HL-60 (cell line): Measurements from ENCODE around the gene SCFD1.
"Not testable (repeated sequence)": the region's sequence is repeated elsewhere in the genome, so short reads cannot be mapped to it uniquely, and the experiment has no call there.

Experiments used
- POLR2AphosphoS5 ChIP-seq: IDR thresholded peaks from 2 replicates; pipeline ENCODE4 v1.6.1; 2012; ENCODE audit warnings: low read depth
- TF ChIP-seq, protein P1 (sequence below): IDR thresholded peaks from one replicate; pipeline ENCODE4 v1.5.1; 2011; ENCODE audit warnings: low read length, control low read depth, inconsistent platforms; ENCODE audit not compliant: insufficient read depth
- TF ChIP-seq, protein P2 (sequence below): IDR thresholded peaks from 2 replicates; pipeline ENCODE4 v1.6.1; 2012; ENCODE audit warnings: low read depth; ENCODE audit not compliant: insufficient replicate concordance

DNA sequence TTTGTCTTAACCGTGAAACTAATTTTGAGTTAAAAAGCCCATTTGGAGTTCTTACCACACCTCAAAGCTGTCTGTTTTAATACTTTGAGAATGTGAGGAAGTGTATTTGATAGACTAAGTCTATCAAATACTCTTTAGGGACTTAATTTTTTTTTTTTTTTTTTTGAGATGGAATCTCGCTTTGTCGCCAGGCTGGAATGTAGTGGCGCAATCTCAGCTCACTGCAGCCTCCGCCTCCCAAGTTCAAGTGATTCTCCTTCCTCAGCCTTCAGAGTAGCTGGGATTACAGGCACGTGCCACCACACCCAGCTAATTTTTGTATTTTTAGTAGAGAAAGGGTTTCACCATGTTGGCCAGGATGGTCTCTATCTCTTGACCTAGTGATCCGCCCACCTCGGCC, 7.3 kb downstream of the SCFD1 start:
- TF ChIP-seq, protein P1, sequence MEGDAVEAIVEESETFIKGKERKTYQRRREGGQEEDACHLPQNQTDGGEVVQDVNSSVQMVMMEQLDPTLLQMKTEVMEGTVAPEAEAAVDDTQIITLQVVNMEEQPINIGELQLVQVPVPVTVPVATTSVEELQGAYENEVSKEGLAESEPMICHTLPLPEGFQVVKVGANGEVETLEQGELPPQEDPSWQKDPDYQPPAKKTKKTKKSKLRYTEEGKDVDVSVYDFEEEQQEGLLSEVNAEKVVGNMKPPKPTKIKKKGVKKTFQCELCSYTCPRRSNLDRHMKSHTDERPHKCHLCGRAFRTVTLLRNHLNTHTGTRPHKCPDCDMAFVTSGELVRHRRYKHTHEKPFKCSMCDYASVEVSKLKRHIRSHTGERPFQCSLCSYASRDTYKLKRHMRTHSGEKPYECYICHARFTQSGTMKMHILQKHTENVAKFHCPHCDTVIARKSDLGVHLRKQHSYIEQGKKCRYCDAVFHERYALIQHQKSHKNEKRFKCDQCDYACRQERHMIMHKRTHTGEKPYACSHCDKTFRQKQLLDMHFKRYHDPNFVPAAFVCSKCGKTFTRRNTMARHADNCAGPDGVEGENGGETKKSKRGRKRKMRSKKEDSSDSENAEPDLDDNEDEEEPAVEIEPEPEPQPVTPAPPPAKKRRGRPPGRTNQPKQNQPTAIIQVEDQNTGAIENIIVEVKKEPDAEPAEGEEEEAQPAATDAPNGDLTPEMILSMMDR, result not testable (repeated sequence)
- not testable (repeated sequence) for TF ChIP-seq POLR2AphosphoS5
- TF ChIP-seq, protein P2, sequence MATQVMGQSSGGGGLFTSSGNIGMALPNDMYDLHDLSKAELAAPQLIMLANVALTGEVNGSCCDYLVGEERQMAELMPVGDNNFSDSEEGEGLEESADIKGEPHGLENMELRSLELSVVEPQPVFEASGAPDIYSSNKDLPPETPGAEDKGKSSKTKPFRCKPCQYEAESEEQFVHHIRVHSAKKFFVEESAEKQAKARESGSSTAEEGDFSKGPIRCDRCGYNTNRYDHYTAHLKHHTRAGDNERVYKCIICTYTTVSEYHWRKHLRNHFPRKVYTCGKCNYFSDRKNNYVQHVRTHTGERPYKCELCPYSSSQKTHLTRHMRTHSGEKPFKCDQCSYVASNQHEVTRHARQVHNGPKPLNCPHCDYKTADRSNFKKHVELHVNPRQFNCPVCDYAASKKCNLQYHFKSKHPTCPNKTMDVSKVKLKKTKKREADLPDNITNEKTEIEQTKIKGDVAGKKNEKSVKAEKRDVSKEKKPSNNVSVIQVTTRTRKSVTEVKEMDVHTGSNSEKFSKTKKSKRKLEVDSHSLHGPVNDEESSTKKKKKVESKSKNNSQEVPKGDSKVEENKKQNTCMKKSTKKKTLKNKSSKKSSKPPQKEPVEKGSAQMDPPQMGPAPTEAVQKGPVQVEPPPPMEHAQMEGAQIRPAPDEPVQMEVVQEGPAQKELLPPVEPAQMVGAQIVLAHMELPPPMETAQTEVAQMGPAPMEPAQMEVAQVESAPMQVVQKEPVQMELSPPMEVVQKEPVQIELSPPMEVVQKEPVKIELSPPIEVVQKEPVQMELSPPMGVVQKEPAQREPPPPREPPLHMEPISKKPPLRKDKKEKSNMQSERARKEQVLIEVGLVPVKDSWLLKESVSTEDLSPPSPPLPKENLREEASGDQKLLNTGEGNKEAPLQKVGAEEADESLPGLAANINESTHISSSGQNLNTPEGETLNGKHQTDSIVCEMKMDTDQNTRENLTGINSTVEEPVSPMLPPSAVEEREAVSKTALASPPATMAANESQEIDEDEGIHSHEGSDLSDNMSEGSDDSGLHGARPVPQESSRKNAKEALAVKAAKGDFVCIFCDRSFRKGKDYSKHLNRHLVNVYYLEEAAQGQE, result not testable (repeated sequence)
